Fibroblast of lung (primary cell): Measurements from ENCODE around the gene PPP4R2. TPM values are rescaled to one million over a fixed set of nuclear protein-coding genes. Genes with fewer than 3 reads are reported as not detected.
A peak's percentile ranks its signal among the peaks of the same experiment; 100 is the strongest.

Source experiments
- DNase-seq, 2 donors: peaks; one replicate each; pipeline versions ENCODE4 v3.0.0 to v3.0.0-alpha.2; 2010; ENCODE audit warnings: low read depth in 2 of 2
- H2AFZ ChIP-seq: 2 replicates; pipeline ENCODE4 v1.5.1; 2012; ENCODE audit warnings: low read length, control low read depth, inconsistent platforms
- H3K27ac ChIP-seq: 2 replicates; pipeline ENCODE4 v1.5.1; 2011; ENCODE audit warnings: low read length, control low read depth; ENCODE audit not compliant: insufficient read depth
- H3K27me3 ChIP-seq: 2 replicates; pipeline ENCODE4 v1.5.1; 2011; ENCODE audit warnings: mild to moderate bottlenecking, low read length; ENCODE audit not compliant: control insufficient read depth, insufficient read depth
- H3K36me3 ChIP-seq: 2 replicates; pipeline ENCODE4 v1.5.1; 2011; ENCODE audit warnings: low read length; ENCODE audit not compliant: control insufficient read depth, insufficient read depth
- H3K4me1 ChIP-seq: 2 replicates; pipeline ENCODE4 v1.5.1; 2011; ENCODE audit warnings: low read length; ENCODE audit not compliant: control insufficient read depth, insufficient read depth; ENCODE audit errors: extremely low read depth
- H3K4me2 ChIP-seq: 2 replicates; pipeline ENCODE4 v1.5.1; 2011; ENCODE audit warnings: low read length, control low read depth; ENCODE audit not compliant: insufficient read depth; ENCODE audit errors: extremely low read depth
- H3K4me3 ChIP-seq, 4 experiments: fragments of 200-600 bp in 1 of 4; sonication (generic) in 1 of 4; replicated peaks in 1 of 4; 2 replicates each; pipeline ENCODE4 v1.5.1; 2011 to 2016; ENCODE audit warnings: low read length in 4 of 4, low read depth in 3 of 4, mild to moderate bottlenecking in 3 of 4, control low read depth in 2 of 4, inconsistent platforms in 1 of 4, mixed read lengths in 1 of 4; ENCODE audit not compliant: insufficient read depth in 1 of 4; ENCODE audit errors: control extremely low read depth in 1 of 4
- H3K79me2 ChIP-seq: 2 replicates; pipeline ENCODE4 v1.5.1; 2012; ENCODE audit warnings: mild to moderate bottlenecking, low read length, inconsistent platforms; ENCODE audit not compliant: control insufficient read depth, insufficient read depth
- H3K9ac ChIP-seq: 2 replicates; pipeline ENCODE4 v1.5.1; 2011; ENCODE audit warnings: mild to moderate bottlenecking, low read length, control low read depth; ENCODE audit not compliant: insufficient read depth
- H3K9me3 ChIP-seq: 2 replicates; pipeline ENCODE4 v1.5.1; 2012; ENCODE audit warnings: low read depth, low read length; ENCODE audit not compliant: control insufficient read depth, insufficient read depth
- H4K20me1 ChIP-seq: 2 replicates; pipeline ENCODE4 v1.5.1; 2011; ENCODE audit warnings: low read length; ENCODE audit not compliant: control insufficient read depth, insufficient read depth; ENCODE audit errors: extremely low read depth
- CTCF ChIP-seq, 2 donors: IDR thresholded peaks in 1 of 2; conservative IDR thresholded peaks in 1 of 2; 1 replicate in 1 of 2; 2 replicates in 1 of 2; pipeline ENCODE4 v1.5.1; 2011 to 2012; ENCODE audit warnings: low read length in 2 of 2, control low read depth in 1 of 2, inconsistent platforms in 1 of 2, low read depth in 1 of 2, mild to moderate bottlenecking in 1 of 2
- EZH2 ChIP-seq: IDR thresholded peaks from 2 replicates; pipeline ENCODE4 v1.5.1; 2012; ENCODE audit warnings: low read length, control low read depth, mild to moderate bottlenecking; ENCODE audit errors: missing control alignments
- polyA plus RNA-seq, 2 donors: library from polyadenylated mRNA; depleted of rRNA in 1 of 2; stranded (reverse) in 1 of 2; unstranded in 1 of 2; fragments of >200 nt; gene quantifications; 2 replicates each; pipeline ENCODE4 v1.2.1, GENCODE V29; 2011 to 2012; ENCODE audit warnings: missing spikeins in 1 of 2
- total RNA-seq: library from RNA; depleted of rRNA; stranded (reverse); fragments of >200 nt; gene quantifications from 2 replicates; pipeline ENCODE4 v1.2.1, GENCODE V29; 2014

Gene PPP4R2
- total and polyA plus RNA-seq, 2 donors (not counting 1 experiment from before 2014, with no cell fraction given): 35.5 to 65.6 TPM

- TF ChIP-seq CTCF (conservative IDR thresholded peaks at IDR 0.05 in 1 of 2, IDR thresholded peaks at IDR 0.05 in 1 of 2; ENCODE audit: low read depth in 1 of 2, low read length in 2 of 2) (no peak), EZH2 (no peak)
- no peak overlapping the region for H2AFZ ChIP-seq
These were observed 37.3 kb upstream of the PPP4R2 start for GRCh38 chr3:72959336-72959735.

GRCh38 chr3:72960812-72961518, 35.6 kb upstream of the PPP4R2 start:
- Histone ChIP-seq H3K36me3 (no peaks in the 10 kb centered on the region), H3K27ac (no peak overlapping the region), H2AFZ (no peak overlapping the region), H3K4me3 (no peak overlapping the region), H3K9ac (no peak overlapping the region), H3K4me1 (no peaks in the 10 kb centered on the region), H3K79me2 (no peaks in the 10 kb centered on the region), H3K27me3 (no peaks in the 10 kb centered on the region), H4K20me1 (no peaks in the 10 kb centered on the region), H3K4me2 (no peak overlapping the region), H3K9me3 (no peaks in the 10 kb centered on the region)
- TF ChIP-seq EZH2 (no peak), CTCF (conservative IDR thresholded peaks at IDR 0.05 in 1 of 2, IDR thresholded peaks at IDR 0.05 in 1 of 2; ENCODE audit: low read depth in 1 of 2, low read length in 2 of 2) (no peak)
- peak; percentile 15 to 85 for DNase-seq

More at GRCh38 chr3:72959336-72959735, 37.3 kb upstream of the PPP4R2 start:
- Histone ChIP-seq H3K9me3 (no peaks in the 10 kb centered on the region), H3K79me2 (no peaks in the 10 kb centered on the region), H3K4me1 (no peaks in the 10 kb centered on the region), H3K27me3 (no peaks in the 10 kb centered on the region), H3K4me2 (no peak overlapping the region), H3K4me3 (no peak overlapping the region), H4K20me1 (no peaks in the 10 kb centered on the region), H3K36me3 (no peaks in the 10 kb centered on the region), H3K27ac (no peak overlapping the region), H3K9ac (no peak overlapping the region)
- DNase-seq: no peak

GRCh38 chr3:72961752-72962151, 34.9 kb upstream of the PPP4R2 start:
- no peaks in the 10 kb centered on the region for H3K27me3 ChIP-seq
- no peak for TF ChIP-seq EZH2
- no peak for TF ChIP-seq CTCF (conservative IDR thresholded peaks at IDR 0.05 in 1 of 2, IDR thresholded peaks at IDR 0.05 in 1 of 2; ENCODE audit: low read depth in 1 of 2, low read length in 2 of 2)
- H3K9me3 ChIP-seq: no peaks in the 10 kb centered on the region
- DNase-seq: no peak
- H3K9ac ChIP-seq: no peak overlapping the region
- H3K79me2 ChIP-seq: no peaks in the 10 kb centered on the region
- no peak overlapping the region for H3K27ac ChIP-seq
- no peaks in the 10 kb centered on the region for H4K20me1 ChIP-seq
- no peak overlapping the region for H3K4me2 ChIP-seq
- no peak overlapping the region for H3K4me3 ChIP-seq
- no peaks in the 10 kb centered on the region for H3K36me3 ChIP-seq
- H3K4me1 ChIP-seq: no peaks in the 10 kb centered on the region
- no peak overlapping the region for H2AFZ ChIP-seq
